Common myeloid progenitor, CD34-positive (primary cell): ENCODE data around the gene UNC45A.
"Not testable (repeated sequence)": the region's sequence is repeated elsewhere in the genome, so short reads cannot be mapped to it uniquely, and the experiment has no call there.

ENCODE experiments used
- CTCF ChIA-PET: fragments of 350-600 bp; sonication (Branson Sonifier 250); formaldehyde crosslinking; loops from one replicate; lab custom pipeline; 2021; ENCODE audit warnings: antibody characterized with exemption; lab: Charles Lee
- POLR2A ChIA-PET: fragments of 350-600 bp; sonication (Branson Sonifier 250); formaldehyde crosslinking; loops from one replicate; lab custom pipeline; 2021; ENCODE audit warnings: antibody characterized with exemption; lab: Charles Lee
- DNase-seq, 3 donors: peaks; one replicate each; pipeline versions ENCODE4 v3.0.0 to v3.0.0-alpha.2; 2013
- H3K27ac ChIP-seq, 2 experiments: 1 replicate in 1 of 2; 2 replicates in 1 of 2; pipeline ENCODE4 v1.7.0; 2013; ENCODE audit warnings: inconsistent platforms in 2 of 2, low read length in 2 of 2, mild to moderate bottlenecking in 2 of 2, low read depth in 1 of 2, moderate library complexity in 1 of 2; ENCODE audit not compliant: severe bottlenecking in 2 of 2, insufficient read depth in 1 of 2, poor library complexity in 1 of 2
- H3K27me3 ChIP-seq, 5 experiments: replicated peaks in 2 of 5; 1 replicate in 3 of 5; 2 replicates in 2 of 5; pipeline versions ENCODE4 v1.6.1 to v1.7.0; 2013; ENCODE audit warnings: low read length in 4 of 5, mild to moderate bottlenecking in 2 of 5, moderate library complexity in 2 of 5, inconsistent platforms in 1 of 5; ENCODE audit not compliant: insufficient read depth in 5 of 5, control insufficient read depth in 4 of 5
- H3K36me3 ChIP-seq, 4 experiments: 1 replicate in 2 of 4; 2 replicates in 2 of 4; pipeline versions ENCODE4 v1.6.1 to v1.7.0; 2013; ENCODE audit warnings: low read length in 3 of 4, control low read depth in 1 of 4, mild to moderate bottlenecking in 1 of 4; ENCODE audit not compliant: control insufficient read depth in 4 of 4, insufficient read depth in 4 of 4
- H3K4me1 ChIP-seq, 4 experiments: 1 replicate in 3 of 4; 2 replicates in 1 of 4; pipeline versions ENCODE4 v1.6.1 to v1.7.1; 2013; ENCODE audit warnings: low read length in 3 of 4, mild to moderate bottlenecking in 3 of 4, control low read depth in 1 of 4, inconsistent platforms in 1 of 4, moderate library complexity in 1 of 4; ENCODE audit not compliant: control insufficient read depth in 4 of 4, insufficient read depth in 4 of 4; ENCODE audit errors: control extremely low read depth in 1 of 4
- H3K4me3 ChIP-seq, 7 experiments: 1 replicate in 4 of 7; 2 replicates in 3 of 7; pipeline versions ENCODE4 v1.5.1 to v1.7.0; 2013; ENCODE audit warnings: mild to moderate bottlenecking in 7 of 7, low read length in 6 of 7, moderate library complexity in 6 of 7, inconsistent platforms in 2 of 7, low read depth in 2 of 7, control low read depth in 1 of 7; ENCODE audit not compliant: insufficient read depth in 4 of 7, control insufficient read depth in 1 of 7; ENCODE audit errors: extremely low read depth in 1 of 7
- H3K9me3 ChIP-seq, 5 experiments: 1 replicate in 4 of 5; 2 replicates in 1 of 5; pipeline versions ENCODE4 v1.6.1 to v1.7.1; 2013; ENCODE audit warnings: low read length in 4 of 5, mild to moderate bottlenecking in 2 of 5, inconsistent platforms in 1 of 5, low read depth in 1 of 5, moderate library complexity in 1 of 5; ENCODE audit not compliant: control insufficient read depth in 4 of 5, insufficient read depth in 2 of 5; ENCODE audit errors: control extremely low read depth in 1 of 5
- WGBS: methylation state at CpG from one replicate; pipeline ENCODE4 v1.1.5; 2013; ENCODE audit not compliant: insufficient coverage; 5-methylcytosine and 5-hydroxymethylcytosine counted together

UNC45A gene

GRCh38 chr15:90917569-90917968, 17.5 kb upstream of the UNC45A start:
- Histone ChIP-seq H3K36me3 (peaks cover 19 to 85% (median 67%) of the 10 kb centered on the region in 4 experiments), H3K4me3 (no peak overlapping the region), H3K27ac (no peak overlapping the region), H3K27me3 (no peaks in the 10 kb centered on the region), H3K4me1 (peaks cover 11 to 40% (median 33%) of the 10 kb centered on the region in 4 experiments), H3K9me3 (no peaks in the 10 kb centered on the region)
- ChIA-PET POLR2A (interaction anchor here (0.7 kb wide), 1 partner anchor 12 kb away, joined by 3 read pairs; no protein-coding TSS in a partner anchor), CTCF (interaction anchor here (1.4 to 11.0 kb wide), 4 partner anchors 12 to 17 kb away, joined by 5 to 96 read pairs (median 12); partner anchors contain the start of genes HDDC3 and MAN2A2)
- WGBS = 95% methylated on average over 12 of the region's 12 CpGs
- no peak for DNase-seq

GRCh38 chr15:90918034-90918788, 16.9 kb upstream of the UNC45A start:
- H3K36me3 ChIP-seq = peaks cover 16 to 78% (median 61%) of the 10 kb centered on the region in 4 experiments
- H3K9me3 ChIP-seq = no peaks in the 10 kb centered on the region
- ChIA-PET POLR2A (interaction anchor here (0.7 kb wide), 1 partner anchor 11 kb away, joined by 3 read pairs; no protein-coding TSS in a partner anchor), CTCF (interaction anchor here (1.3 to 11.0 kb wide), 5 partner anchors 12 to 268 kb away, joined by 4 to 96 read pairs (median 6); partner anchors contain the start of genes HDDC3 and MAN2A2)
- WGBS = 97% methylated on average over 22 of the region's 23 CpGs
- H3K4me1 ChIP-seq = peaks cover 11 to 40% (median 33%) of the 10 kb centered on the region in 4 experiments
- H3K27ac ChIP-seq = peak overlapping the region; percentile 9 to 30
- no peaks in the 10 kb centered on the region for H3K27me3 ChIP-seq
- DNase-seq = no peak
- no peak overlapping the region for H3K4me3 ChIP-seq

- WGBS = 90% methylated on average over 6 of the region's 6 CpGs
- H3K27me3 ChIP-seq = no peaks in the 10 kb centered on the region
- DNase-seq = no peak
- H3K4me3 ChIP-seq = no peak overlapping the region
- no peaks in the 10 kb centered on the region for H3K9me3 ChIP-seq
- CTCF ChIA-PET = interaction anchor here (1.3 to 11.0 kb wide), 5 partner anchors 11 to 268 kb away, joined by 4 to 96 read pairs (median 6); partner anchors contain the start of genes HDDC3 and MAN2A2
- POLR2A ChIA-PET = no interaction called here
- H3K27ac ChIP-seq = no peak overlapping the region
- H3K4me1 ChIP-seq = peaks cover 11 to 37% (median 32%) of the 10 kb centered on the region in 4 experiments
- peaks cover 16 to 76% (median 54%) of the 10 kb centered on the region in 4 experiments for H3K36me3 ChIP-seq
These were observed 16.2 kb upstream of the UNC45A start for GRCh38 chr15:90918835-90919234.

- ChIA-PET CTCF (interaction anchor here (1.8 to 6.3 kb wide), 3 partner anchors 8 to 17 kb away, joined by 5 to 46 read pairs (median 8); partner anchors contain the start of genes HDDC3 and UNC45A), POLR2A (interaction anchor here (0.6 kb wide), 1 partner anchor 92 kb away, joined by 4 read pairs; no protein-coding TSS in a partner anchor)
- Histone ChIP-seq H3K9me3 (no peaks in the 10 kb centered on the region), H3K36me3 (peaks cover 16 to 51% (median 46%) of the 10 kb centered on the region in 4 experiments), H3K4me3 (no peak overlapping the region), H3K27me3 (no peaks in the 10 kb centered on the region), H3K27ac (no peak overlapping the region), H3K4me1 (peaks cover 2 to 11% (median 3%) of the 10 kb centered on the region in 4 experiments)
- no CpG with 5 or more reads among the region's 4 CpGs for WGBS
- DNase-seq = no peak
These were observed 13.2 kb upstream of the UNC45A start for GRCh38 chr15:90921887-90922286.

- CTCF ChIA-PET = interaction anchor here (1.1 to 6.3 kb wide), 4 partner anchors 10 to 35 kb away, joined by 3 to 46 read pairs (median 5); partner anchors contain the start of genes HDDC3, MAN2A2 and UNC45A
- WGBS = 98% methylated on average over 6 of the region's 7 CpGs
- not testable (repeated sequence) for H3K27ac ChIP-seq, H3K9me3 ChIP-seq, H3K4me3 ChIP-seq, H3K4me1 ChIP-seq, H3K27me3 ChIP-seq
- peak in 1 of 3 donors; percentile 17 for DNase-seq
- H3K36me3 ChIP-seq = peaks cover 16 to 41% (median 39%) of the 10 kb centered on the region in 4 experiments
- POLR2A ChIA-PET = interaction anchor here (0.6 kb wide), 2 partner anchors 20 to 93 kb away, joined by 3 to 4 read pairs; no protein-coding TSS in a partner anchor
These were observed 12.3 kb upstream of the UNC45A start for GRCh38 chr15:90922712-90923322.

GRCh38 chr15:90924375-90924774, 10.7 kb upstream of the UNC45A start:
- Histone ChIP-seq H3K27ac (no peak overlapping the region), H3K9me3 (no peaks in the 10 kb centered on the region), H3K4me1 (peaks cover 4 to 11% (median 10%) of the 10 kb centered on the region in 4 experiments), H3K36me3 (peaks cover 13 to 27% (median 24%) of the 10 kb centered on the region in 4 experiments), H3K4me3 (no peak overlapping the region), H3K27me3 (no peaks in the 10 kb centered on the region)
- DNase-seq = no peak
- ChIA-PET CTCF (interaction anchor here (1.6 to 6.3 kb wide), 2 partner anchors 9 to 22 kb away, joined by 5 to 46 read pairs; partner anchors contain the start of genes HDDC3, MAN2A2 and UNC45A), POLR2A (no interaction called here)
- 97% methylated on average over 4 of the region's 5 CpGs for WGBS
